Transverse colon (tissue), 4 donors: Measurements from ENCODE around the gene HOXA3. TPM values are rescaled to one million over a fixed set of nuclear protein-coding genes. Genes with fewer than 3 reads are reported as not detected.

ENCODE experiments used
- DNase-seq: peaks from one replicate; pipeline ENCODE4 v3.0.0-alpha.2; 2019
- H3K27ac ChIP-seq, 4 donors: fragments of 200-600 bp; sonication (generic); 2 replicates each; pipeline ENCODE4 v1.5.1; 2016 to 2018; ENCODE audit warnings: inconsistent platforms in 4 of 4
- H3K27me3 ChIP-seq: fragments of 200-600 bp; sonication (generic); 2 replicates; pipeline ENCODE4 v1.5.1; 2017; ENCODE audit warnings: inconsistent platforms
- H3K36me3 ChIP-seq, 4 donors: fragments of 200-600 bp; sonication (generic); 2 replicates each; pipeline ENCODE4 v1.5.1; 2017 to 2019; ENCODE audit warnings: inconsistent platforms in 4 of 4
- H3K4me1 ChIP-seq, 4 donors: fragments of 200-600 bp; sonication (generic); 2 replicates each; pipeline ENCODE4 v1.5.1; 2017 to 2020; ENCODE audit warnings: inconsistent platforms in 4 of 4
- H3K4me3 ChIP-seq, 4 donors: fragments of 200-600 bp; sonication (generic); 1 replicate in 1 of 4; 2 replicates in 3 of 4; pipeline versions ENCODE4 v1.5.1 to v1.6.1; 2017 to 2019; ENCODE audit warnings: inconsistent platforms in 4 of 4
- H3K9me3 ChIP-seq, 2 donors: fragments of 200-600 bp; sonication (generic); 2 replicates each; pipeline ENCODE4 v1.5.1; 2017 to 2019; ENCODE audit warnings: inconsistent platforms in 2 of 2
- EP300 ChIP-seq: sonication (generic); formaldehyde crosslinking; IDR thresholded peaks from one replicate; pipeline ENCODE4 v1.6.1; 2017; ENCODE audit warnings: antibody characterized with exemption, low read depth
- POLR2A ChIP-seq: fragments of 450-650 bp; IDR thresholded peaks from one replicate; pipeline ENCODE4 v1.6.1; 2016; ENCODE audit warnings: antibody characterized with exemption, mild to moderate bottlenecking, moderate library complexity
- POLR2AphosphoS5 ChIP-seq, 3 donors: sonication (generic); formaldehyde crosslinking; IDR thresholded peaks; one replicate each; pipeline ENCODE4 v1.6.1; 2016; ENCODE audit warnings: antibody characterized with exemption in 3 of 3
- WGBS, 2 donors: methylation state at CpG; one replicate each; pipeline ENCODE4 v1.1.5; 2018; ENCODE audit warnings: low coverage in 1 of 2; 5-methylcytosine and 5-hydroxymethylcytosine counted together
- in situ Hi-C, 4 donors: fragments of 200-750 bp; cut with MboI; loops; one replicate each; pipeline versions ENCODE4 v1.15.0 to v1.15.1; 2017; ENCODE audit warnings: low sequenced_read_pairs in 3 of 4, low pct_ligation_motif_present in 1 of 4, low pct_unique_long_range_greater_than_20kb in 1 of 4
- intact Hi-C: fragments of 100-400 bp; cut with DNase I; formaldehyde crosslinking; loops from one replicate; pipeline ENCODE4 v1.15.1; 2023; ENCODE audit warnings: low total_unique reads
- total RNA-seq, 4 donors: library from RNA; depleted of rRNA; stranded (reverse); fragments of >200 nt; gene quantifications; one replicate each; pipeline ENCODE4 v1.1.0, GENCODE V29; 2016
- TF ChIP-seq, protein P1 (sequence below), 5 experiments: fragments of 200-600 bp in 3 of 5; fragments of 450-650 bp in 2 of 5; sonication (generic) in 3 of 5; IDR thresholded peaks; 1 replicate in 2 of 5; 2 replicates in 3 of 5; pipeline ENCODE4 v1.5.1; 2016 to 2017; ENCODE audit warnings: antibody characterized with exemption in 5 of 5, inconsistent platforms in 3 of 5, mild to moderate bottlenecking in 2 of 5, moderate library complexity in 1 of 5

The HOXA3 gene
- total RNA-seq, 4 donors from 2014 or later: 14.1 to 27.3 (median 15.7) TPM

DNA sequence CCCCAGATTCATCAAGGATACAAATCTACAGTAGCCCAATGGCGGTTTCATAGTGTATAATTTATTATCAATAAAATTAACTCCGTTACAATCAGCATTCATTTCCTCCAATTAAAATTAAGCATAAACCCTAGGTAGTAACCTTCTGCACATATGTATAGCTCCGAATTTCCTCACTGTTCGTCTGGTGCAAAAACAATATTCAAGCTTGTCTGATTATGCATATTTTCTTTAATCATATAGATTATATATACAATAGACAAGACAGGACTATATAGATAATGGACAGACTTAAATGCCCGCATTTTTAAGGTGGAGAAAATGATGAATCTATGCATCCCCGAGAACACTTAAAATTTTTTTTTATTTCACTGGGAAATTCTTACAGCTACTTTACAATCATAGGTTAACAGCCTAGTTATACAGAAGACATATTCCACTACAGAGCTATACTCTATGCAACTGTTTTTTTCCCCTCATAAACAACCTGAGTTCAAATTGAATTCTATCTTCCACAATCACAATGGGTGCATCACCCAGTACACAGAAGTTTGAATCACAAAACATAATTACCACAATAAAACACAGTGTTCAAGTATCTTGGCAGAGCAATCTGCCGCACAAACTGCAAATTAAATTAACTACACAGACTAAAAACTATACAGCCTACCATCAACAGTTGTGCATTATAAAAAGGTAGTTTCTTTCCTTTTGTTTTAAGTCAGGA lies 10.3 kb upstream of the HOXA3 start:
- DNase-seq: peak; percentile 10
- peak overlapping the region; percentile 95 to 99 (median 98) for H3K27ac ChIP-seq
- H3K4me1 ChIP-seq: peaks cover 4 to 34% (median 21%) of the 10 kb centered on the region in 4 donors
- H3K36me3 ChIP-seq: no peaks in the 10 kb centered on the region
- no peak for TF ChIP-seq EP300
- TF ChIP-seq, protein P1, sequence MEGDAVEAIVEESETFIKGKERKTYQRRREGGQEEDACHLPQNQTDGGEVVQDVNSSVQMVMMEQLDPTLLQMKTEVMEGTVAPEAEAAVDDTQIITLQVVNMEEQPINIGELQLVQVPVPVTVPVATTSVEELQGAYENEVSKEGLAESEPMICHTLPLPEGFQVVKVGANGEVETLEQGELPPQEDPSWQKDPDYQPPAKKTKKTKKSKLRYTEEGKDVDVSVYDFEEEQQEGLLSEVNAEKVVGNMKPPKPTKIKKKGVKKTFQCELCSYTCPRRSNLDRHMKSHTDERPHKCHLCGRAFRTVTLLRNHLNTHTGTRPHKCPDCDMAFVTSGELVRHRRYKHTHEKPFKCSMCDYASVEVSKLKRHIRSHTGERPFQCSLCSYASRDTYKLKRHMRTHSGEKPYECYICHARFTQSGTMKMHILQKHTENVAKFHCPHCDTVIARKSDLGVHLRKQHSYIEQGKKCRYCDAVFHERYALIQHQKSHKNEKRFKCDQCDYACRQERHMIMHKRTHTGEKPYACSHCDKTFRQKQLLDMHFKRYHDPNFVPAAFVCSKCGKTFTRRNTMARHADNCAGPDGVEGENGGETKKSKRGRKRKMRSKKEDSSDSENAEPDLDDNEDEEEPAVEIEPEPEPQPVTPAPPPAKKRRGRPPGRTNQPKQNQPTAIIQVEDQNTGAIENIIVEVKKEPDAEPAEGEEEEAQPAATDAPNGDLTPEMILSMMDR (IDR thresholded peaks at IDR 0.05): no peak
- peak in 2 of 3 donors; percentile 42 to 56 for TF ChIP-seq POLR2AphosphoS5 (IDR thresholded peaks at IDR 0.05)
- intact Hi-C loops: loop anchor here (10.0 kb wide), 1 partner anchor 1308 kb away; no protein-coding TSS in a partner anchor
- 18 to 26% methylated on average over 6 to 7 of the region's 7 CpGs for WGBS, 2 donors
- in situ Hi-C loops: loop anchor here in 3 of 4 donors (25.0 kb wide), 3 partner anchors 800 to 1300 kb away; no protein-coding TSS in a partner anchor
- peaks cover 26% of the 10 kb centered on the region for H3K27me3 ChIP-seq
- H3K4me3 ChIP-seq: peak overlapping the region in 3 of 4 donors; percentile 58 to 67 (median 62)
- no peaks in the 10 kb centered on the region for H3K9me3 ChIP-seq

DNA sequence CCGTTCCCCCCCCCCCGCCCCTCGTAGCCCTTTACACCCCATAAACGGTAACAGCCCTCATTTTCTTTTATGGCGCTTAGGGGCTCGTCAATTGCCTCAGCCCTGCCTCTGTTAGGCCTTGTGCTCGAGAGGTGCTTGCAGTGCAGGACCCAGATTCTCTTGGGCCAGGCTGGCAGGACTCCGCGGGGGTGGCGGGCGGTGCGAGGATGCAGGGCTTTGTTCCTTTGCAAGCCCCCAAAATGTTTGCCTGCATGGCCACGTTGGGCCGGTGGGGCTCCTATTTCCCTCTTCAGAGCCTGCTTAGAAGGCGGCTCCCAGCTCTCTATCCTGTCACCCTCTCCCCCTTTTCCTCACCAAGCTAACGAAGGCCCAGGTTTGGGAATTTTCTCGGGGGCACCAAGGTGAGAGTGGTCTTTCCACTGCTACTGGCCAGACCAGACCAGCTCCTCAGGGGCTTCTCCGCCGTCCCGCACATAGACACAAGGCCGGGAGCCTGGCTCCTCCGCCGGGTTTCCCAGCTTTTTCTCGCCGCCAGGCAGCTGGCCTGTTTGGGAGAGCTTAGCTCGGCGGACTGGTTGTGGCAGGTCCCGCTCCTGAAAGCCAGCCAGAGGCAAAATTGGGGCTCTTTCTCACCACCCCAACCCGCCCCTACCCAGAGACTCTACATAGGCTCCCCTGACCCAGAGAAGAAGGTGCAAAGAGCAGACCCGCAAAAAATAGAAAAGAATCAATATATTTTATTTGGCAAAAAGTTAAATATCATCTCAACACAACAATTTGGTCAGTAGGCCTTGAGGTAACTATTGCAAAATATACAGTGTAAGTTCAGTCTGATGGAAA lies 9.6 kb upstream of the HOXA3 start:
- H3K4me3 ChIP-seq: peak overlapping the region in 3 of 4 donors; percentile 58 to 67 (median 62)
- no peaks in the 10 kb centered on the region for H3K9me3 ChIP-seq
- no peaks in the 10 kb centered on the region for H3K36me3 ChIP-seq
- peaks cover 4 to 33% (median 19%) of the 10 kb centered on the region in 4 donors for H3K4me1 ChIP-seq
- H3K27me3 ChIP-seq: peaks cover 21% of the 10 kb centered on the region
- TF ChIP-seq, protein P1 (IDR thresholded peaks at IDR 0.05): peak in 1 of 5 experiments; percentile 17
- TF ChIP-seq EP300: no peak
- peak; percentile 58 for TF ChIP-seq POLR2A
- peak; percentile 57 to 74 (median 59) for TF ChIP-seq POLR2AphosphoS5 (IDR thresholded peaks at IDR 0.05)
- in situ Hi-C loops: loop anchor here in 3 of 4 donors (25.0 kb wide), 3 partner anchors 800 to 1300 kb away; no protein-coding TSS in a partner anchor
- 22% methylated on average over 29 of the region's 30 CpGs; no CpG with 5 or more reads in 1 of the 2 donors for WGBS, 2 donors
- DNase-seq: peak; percentile 67
- peak overlapping the region; percentile 95 to 99 (median 98) for H3K27ac ChIP-seq
- intact Hi-C loops: loop anchor here (2.0 to 10.0 kb wide), 2 partner anchors 793 to 1307 kb away; no protein-coding TSS in a partner anchor

DNA sequence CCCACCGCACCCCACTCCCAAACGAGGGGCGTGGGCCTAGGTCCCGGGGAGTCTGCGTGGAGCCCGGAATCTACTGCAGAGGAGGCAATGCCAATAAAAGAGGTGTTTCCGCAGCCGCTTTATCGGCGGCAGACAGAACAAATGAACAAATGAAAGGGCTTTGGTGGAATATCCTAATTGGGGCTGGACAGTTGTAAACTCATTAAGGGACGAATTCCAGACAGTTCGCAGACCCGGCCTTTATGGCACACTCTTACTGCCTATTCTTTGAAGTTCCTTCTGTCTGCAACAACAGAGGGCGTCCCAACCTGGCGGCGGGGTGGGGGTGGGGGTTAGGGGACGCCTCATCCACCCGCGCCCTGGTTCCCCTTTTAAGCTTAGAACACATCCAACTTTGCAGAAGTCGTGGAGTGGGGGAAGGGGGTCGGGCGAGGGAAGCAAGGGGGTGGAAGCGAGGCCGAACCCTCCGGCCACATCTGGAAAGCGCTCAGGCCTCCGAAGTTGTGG lies 8.9 kb upstream of the HOXA3 start:
- intact Hi-C loops: loop anchor here (2.0 to 10.0 kb wide), 2 partner anchors 792 to 1306 kb away; no protein-coding TSS in a partner anchor
- peaks cover 4 to 35% (median 19%) of the 10 kb centered on the region in 4 donors for H3K4me1 ChIP-seq
- no peak for TF ChIP-seq EP300
- TF ChIP-seq POLR2AphosphoS5 (IDR thresholded peaks at IDR 0.05): no peak
- TF ChIP-seq, protein P1 (IDR thresholded peaks at IDR 0.05): peak in 2 of 5 experiments; percentile 13 to 22
- TF ChIP-seq POLR2A: no peak
- no peaks in the 10 kb centered on the region for H3K36me3 ChIP-seq
- H3K27ac ChIP-seq: peak overlapping the region; percentile 95 to 99 (median 98)
- peak overlapping the region in 3 of 4 donors; percentile 38 to 62 (median 58) for H3K4me3 ChIP-seq
- H3K27me3 ChIP-seq: peaks cover 17% of the 10 kb centered on the region
- 3 to 4% methylated on average over 4 to 26 of the region's 27 CpGs for WGBS, 2 donors
- in situ Hi-C loops: loop anchor here in 3 of 4 donors (25.0 kb wide), 3 partner anchors 799 to 1299 kb away; no protein-coding TSS in a partner anchor
- no peaks in the 10 kb centered on the region for H3K9me3 ChIP-seq
- peak; percentile 66 for DNase-seq
